SK-MEL-5 (cell line): Measurements from ENCODE around the gene PITX1. TPM values are rescaled to one million over a fixed set of nuclear protein-coding genes. Genes with fewer than 3 reads are reported as not detected.

ENCODE experiments used
- DNase-seq: peaks from one replicate; pipeline ENCODE4 v3.0.0-alpha.2; 2016; ENCODE audit warnings: low read depth, low spot score
- in situ Hi-C: cut with HindIII; loops from 2 replicates; pipeline ENCODE4 v1.10.0; 2016; ENCODE audit warnings: low sequenced_read_pairs, high pct_unique_total_duplicates, low pct_unique_long_range_greater_than_20kb
- total RNA-seq: library from RNA; depleted of rRNA; stranded (reverse); fragments of >200 nt; shearing (Covaris generic); gene quantifications from 2 replicates; pipeline ENCODE4 v1.2.3, GENCODE V29; 2014

The PITX1 gene
- total RNA-seq, 1 experiment from 2014 or later = 0.18 TPM

- in situ Hi-C loops = no loop called here
- no peak for DNase-seq
Measured at GRCh38 chr5:135064235-135064570, 30.2 kb upstream of the PITX1 start.

DNA sequence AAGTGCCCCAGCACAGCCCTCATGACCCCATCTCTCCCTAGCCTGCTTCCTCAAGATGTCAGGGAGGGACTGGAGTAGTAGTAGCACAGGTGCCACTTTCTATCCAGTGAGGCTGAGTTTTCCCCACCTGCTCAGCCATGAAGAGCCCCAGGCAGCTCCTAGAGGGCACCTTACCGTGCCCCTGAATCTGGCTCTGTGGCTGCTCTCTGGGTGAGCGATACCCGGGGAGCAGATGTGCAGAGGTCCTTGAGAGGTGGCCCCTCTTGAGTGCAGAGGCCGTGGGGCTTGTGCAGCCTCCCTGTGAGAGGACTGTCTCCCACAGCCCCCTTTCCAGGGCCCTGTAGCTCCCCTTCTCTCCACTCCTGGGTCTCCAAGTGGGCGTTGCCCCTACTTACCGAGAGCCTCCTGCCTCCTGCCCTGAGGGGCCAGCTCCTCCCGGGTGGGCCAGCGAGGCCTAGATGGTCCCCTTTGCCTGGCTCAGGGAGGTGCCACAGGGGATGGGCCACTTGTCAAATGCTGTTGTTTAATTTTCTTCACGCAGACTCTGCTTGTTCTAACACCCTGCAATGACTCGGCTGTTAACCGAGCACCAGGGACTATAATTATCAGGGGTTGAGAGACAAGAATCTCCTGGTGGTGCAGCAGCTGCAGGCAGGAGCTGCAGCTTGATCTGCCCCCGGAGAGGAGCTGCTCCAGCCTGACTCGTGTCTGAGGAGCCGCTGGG lies 29.6 kb upstream of the PITX1 start:
- in situ Hi-C loops = no loop called here
- DNase-seq = no peak

- in situ Hi-C loops = no loop called here
- DNase-seq = no peak
Measured at GRCh38 chr5:135063056-135063445, 29.0 kb upstream of the PITX1 start.

DNA sequence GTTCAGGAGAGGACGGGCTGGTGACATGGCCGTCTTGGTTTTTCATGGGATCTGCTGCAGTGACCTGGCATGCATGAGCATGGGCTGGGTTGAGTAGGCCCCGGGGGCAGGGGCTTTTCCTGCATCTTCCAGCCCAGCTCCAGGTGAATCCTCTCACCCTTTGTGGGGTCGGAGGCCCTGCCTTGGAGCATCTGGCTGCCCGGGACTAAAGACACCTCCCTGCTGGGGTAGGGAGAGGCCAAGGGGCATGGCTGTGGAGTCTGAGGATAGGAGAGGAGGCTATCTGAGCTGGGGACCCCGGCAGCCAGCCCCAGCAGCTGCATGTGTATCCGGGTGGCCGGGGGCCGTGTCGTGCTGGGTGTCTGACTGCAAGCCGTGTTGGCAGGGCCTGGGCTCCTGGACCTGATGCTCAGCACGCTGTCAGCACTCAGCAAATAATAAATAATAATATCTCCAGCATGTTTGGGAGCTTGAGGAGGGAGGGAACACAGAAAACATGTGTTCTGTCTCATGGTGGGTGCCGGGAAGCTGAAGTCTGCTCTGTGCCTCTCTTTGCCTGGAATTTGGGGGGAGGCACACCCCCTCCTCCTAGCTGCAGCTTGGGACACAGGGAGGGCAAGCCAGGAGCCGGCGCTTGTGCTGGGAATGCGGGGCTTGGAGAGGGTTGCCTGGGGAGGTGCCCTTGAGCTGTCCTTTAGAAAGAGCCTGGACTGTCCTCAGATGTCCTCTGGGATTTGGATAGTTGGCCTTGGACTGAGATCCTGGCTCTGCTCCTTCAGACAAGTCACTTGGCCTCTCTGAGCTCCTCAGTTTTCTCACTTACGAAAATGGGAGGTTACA lies 28.4 kb upstream of the PITX1 start:
- no peak for DNase-seq
- in situ Hi-C loops = no loop called here

DNA sequence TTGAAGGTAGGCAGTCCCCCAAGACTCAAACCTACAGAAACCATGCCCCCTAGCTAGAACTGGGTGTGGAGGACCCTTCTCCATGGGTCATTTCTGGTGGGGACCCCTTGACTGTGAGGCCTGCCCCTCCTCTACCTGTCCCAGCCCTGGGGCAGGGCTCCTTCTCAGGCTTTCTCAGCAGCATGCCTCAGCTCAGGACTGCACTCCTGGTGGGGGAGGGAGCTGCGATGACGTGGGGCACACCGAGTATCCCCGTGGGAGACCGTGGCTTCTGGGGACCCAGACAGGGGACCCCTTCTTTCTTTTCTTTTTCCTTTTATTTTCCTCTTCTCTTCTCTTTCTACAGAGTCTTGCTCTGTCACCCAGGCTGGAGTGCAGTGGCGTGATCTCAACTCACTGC lies 27.0 kb upstream of the PITX1 start:
- no peak for DNase-seq
- in situ Hi-C loops = no loop called here

DNA sequence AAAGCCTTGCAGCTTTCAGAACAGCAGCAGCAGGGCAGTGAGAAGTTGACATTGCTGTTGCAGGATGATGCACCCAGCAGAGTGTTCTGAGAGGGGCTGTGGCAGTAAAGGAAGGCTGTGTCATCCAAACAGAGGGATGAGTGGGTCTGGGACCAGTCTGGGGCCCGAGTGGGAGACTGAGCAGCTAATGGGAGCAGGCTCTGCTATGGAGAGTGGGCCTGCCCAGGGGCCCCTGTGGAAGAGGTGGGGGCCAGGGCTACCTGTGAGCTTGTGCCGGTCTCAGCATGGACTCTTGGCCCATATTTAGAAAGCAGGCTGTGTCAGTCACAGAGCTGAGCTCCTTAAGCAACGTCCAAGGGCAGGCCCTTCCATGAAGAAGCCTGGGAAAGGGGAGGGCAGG lies 26.0 kb upstream of the PITX1 start:
- in situ Hi-C loops = no loop called here
- no peak for DNase-seq

DNA sequence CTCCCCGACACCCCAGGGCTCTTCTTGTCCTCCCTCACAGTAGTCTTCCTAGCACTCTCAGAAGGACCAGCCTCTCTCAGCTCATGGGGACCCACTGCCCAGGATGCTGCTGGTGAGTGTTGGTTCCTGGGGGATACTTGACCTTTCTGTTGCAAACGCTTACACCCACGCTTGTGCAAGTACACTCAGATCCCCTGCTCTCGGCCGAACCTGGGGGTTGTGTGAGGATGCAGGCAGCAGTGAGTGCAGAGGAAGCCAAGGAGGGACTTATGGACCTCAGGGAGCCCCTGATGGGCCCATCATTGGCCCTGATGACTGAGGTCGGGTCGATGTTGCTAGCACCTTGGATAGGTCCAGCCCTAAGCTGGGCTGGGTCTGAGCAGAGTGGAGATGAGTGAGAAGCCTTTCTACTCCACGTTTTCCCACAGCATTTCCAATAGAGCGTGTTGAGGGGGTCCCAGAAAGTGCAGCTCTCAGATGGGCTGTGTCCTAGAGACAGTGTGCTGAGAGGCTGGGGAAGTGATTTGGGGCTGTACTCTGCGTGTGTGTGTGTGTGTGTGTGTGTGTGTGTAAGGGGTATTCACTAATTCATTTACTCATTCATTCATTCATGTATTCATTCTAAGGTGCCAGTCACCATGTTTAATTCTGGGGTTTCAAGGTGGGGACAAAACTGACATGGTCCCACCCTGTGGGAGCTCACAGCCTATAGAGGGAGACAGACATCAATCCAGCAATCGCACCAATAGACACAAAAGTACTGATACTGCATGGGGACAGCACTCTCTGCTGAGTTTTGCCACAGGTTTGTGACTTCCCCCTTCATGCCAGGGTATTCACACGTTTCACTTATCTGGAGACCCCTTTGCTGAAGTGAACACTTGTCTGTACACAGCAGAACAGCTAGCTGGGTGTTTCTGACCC lies 25.2 kb upstream of the PITX1 start:
- in situ Hi-C loops = no loop called here
- DNase-seq = no peak

- no peak for DNase-seq
- in situ Hi-C loops = no loop called here
Measured at GRCh38 chr5:135058331-135058732, 24.3 kb upstream of the PITX1 start.

- in situ Hi-C loops = no loop called here
Measured at GRCh38 chr5:135057233-135057632, 23.2 kb upstream of the PITX1 start.

DNA sequence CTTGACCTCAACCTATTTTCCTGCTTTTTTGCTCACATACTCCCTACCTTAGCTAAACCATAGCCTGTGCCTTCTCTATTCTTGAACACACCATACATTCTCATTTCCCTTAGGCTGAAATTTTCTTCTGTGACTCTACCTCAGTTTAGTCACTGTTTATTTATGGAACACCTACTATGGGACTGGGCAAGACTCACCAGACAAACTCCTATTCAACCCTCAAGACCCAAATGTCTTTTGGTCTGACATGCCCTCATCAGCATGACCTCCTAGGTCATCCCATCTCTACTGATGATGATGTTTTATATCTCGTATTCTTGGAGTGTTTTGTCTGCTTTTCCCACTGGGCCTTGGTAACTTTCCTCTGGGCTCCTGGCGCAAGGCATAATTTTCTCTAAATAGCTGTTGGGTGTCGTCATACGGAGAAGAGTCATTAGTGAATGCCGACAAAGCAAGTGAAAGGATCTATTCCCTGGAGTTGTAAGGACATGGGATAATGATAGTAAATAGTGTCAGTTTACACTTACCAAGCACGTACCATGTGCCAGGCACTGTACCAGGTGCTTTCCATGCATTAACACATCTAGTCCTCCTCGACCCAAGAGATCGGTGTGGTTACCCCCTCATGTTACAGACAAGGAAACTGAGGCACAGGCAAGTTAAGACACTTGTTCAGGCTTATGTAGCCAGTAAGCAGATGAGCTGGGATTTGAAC lies 22.4 kb upstream of the PITX1 start:
- DNase-seq = no peak
- in situ Hi-C loops = no loop called here

More at GRCh38 chr5:135057233-135057632, 23.2 kb upstream of the PITX1 start:
- DNase-seq = no peak

DNA sequence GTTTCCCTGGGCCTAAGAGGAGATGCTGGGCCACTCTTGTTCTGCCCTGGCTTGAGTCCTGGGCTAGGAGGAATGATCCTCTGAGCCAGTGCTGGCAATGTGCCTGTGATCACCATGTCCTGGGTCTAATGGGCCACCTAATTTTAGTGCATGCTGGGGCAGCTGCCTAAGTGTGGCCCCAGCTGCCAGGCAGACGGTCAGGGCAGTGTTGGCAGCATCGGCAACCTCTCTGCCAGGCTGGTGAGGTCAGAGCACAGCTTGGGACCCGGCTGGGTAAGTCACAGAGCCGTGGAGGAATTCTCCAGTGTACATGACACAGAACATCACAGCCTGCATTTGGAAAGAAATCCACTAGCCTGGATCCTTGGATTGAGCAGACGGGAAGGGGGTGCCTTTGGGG lies 21.4 kb upstream of the PITX1 start:
- no peak for DNase-seq
- in situ Hi-C loops = no loop called here

DNA sequence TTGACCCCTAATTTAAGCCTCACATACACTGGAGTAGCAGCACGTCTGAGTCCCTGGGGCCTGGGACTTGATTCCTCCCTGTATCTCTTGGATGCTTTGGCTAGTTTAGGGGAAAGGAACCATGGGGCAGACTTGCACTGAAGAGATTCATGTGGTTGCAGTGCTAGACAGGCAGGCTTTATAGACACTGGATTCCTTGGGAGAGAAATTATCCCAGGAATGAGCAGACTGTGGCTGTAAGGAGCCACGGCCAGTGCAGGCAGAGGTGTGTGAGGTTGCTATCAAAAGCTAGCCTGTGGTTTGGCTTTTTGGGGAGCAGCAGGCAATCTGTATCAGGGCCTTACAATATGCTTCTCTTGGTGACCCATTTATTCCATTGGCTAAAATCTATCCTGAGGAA lies 20.5 kb upstream of the PITX1 start:
- in situ Hi-C loops = no loop called here

GRCh38 chr5:135053989-135054388 lies 20.0 kb upstream of the PITX1 start:
- in situ Hi-C loops = no loop called here
- no peak for DNase-seq

More for the DNA sequence above, 20.5 kb upstream of the PITX1 start:
- DNase-seq = no peak

DNA sequence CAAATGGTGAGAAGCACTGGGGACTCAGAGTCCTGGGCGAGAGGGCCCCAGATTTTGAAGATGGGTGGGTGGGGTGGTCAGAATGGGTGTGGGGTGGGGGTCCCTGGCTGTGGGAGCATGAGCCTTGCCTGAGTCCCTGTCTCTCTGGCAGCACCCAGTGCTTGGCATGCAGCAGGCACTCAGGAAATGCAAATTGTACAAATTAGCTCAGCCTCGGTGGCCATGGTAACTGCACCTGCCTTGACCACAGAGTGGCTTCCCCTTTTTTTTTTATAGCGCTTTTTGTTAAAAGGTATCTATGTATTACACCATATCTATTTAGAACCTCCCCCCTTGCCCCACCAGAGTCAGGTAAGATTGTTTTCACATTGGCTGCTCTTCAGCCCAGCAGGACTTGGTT lies 19.2 kb upstream of the PITX1 start:
- no peak for DNase-seq
- in situ Hi-C loops = no loop called here

GRCh38 chr5:135052511-135053145 lies 18.6 kb upstream of the PITX1 start:
- in situ Hi-C loops = no loop called here
- DNase-seq = no peak

DNA sequence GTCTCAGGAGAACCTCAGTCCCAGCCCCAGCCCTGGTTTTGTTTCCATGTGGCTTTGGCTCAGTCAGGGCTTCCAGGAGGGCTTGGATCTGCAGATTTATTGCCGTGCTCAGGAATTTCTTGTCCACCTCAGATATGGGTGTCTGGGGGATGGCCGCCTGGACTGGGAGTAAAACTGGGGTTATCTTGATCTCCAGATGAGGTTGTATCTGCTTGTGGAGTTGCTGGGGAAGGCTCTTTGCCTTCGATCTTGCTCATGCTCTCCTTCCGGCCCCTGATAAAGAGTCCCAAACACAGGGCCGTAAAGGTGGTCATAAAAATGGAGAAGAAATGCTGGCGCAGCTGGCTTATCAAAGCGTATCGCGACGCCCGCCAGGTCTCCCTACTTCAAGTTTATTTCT lies 17.8 kb upstream of the PITX1 start:
- in situ Hi-C loops = no loop called here
- DNase-seq = no peak

DNA sequence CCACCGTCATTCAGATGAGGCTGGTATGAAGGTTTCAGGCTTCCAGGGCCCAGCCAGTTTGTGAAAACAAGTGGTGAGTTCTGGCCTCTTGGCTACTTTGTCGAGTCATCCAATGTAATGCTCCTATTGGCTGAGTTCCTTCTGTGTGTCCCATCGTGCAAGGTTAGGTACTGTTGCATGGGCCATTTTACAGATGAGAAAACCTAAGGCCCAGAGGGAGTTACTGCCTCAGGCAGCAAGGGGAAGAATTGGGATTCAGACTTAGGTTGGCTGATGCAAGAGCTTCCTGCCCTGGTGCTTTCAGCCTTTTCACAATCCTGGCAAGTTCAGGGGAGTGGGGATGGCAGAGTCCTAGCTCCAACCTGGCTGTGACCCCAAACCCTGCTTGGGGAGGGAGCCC lies 17.4 kb upstream of the PITX1 start:
- in situ Hi-C loops = no loop called here

More for the DNA sequence above, 17.4 kb upstream of the PITX1 start:
- no peak for DNase-seq
